Measurements from ENCODE around the gene POLR3E. TPM values are rescaled to one million over a fixed set of nuclear protein-coding genes. Genes with fewer than 3 reads are reported as not detected.

Gene POLR3E
- total RNA-seq, 2 donors from 2014 or later: 34.4 to 43.4 TPM

DNA sequence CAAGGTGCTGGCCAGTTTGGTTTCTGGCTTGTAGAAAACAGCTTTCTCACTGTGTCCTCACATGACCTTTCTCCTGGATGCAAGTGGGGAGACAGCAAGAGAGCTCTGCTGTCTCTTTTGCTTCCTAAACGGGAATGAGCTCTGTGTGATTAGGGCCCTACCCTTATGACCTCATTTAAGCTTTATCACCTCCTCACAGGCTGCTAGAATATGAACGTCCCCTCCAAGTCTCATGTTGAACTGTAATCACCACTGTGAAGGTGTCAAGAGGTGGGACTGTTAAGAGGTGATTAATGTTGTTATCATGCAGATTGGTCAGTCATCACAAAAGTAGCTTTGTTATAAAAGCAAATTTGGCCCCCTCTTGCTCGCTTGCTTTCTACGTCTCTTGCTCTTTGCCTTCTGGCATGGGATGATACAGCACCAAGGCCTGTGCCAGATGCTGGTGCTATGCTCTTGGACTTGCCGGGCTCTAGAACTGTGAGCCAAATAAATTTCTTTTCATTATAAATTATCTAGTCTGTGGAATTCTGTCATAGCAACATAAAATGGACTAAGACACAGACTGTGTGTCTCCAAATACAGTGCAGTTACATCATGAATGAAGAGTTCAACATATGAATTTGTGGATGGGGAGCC, 14.8 kb upstream of the POLR3E start:
- Histone ChIP-seq H3K36me3 (no peaks in the 10 kb centered on the region), H3K4me1 (no peaks in the 10 kb centered on the region), H3K9ac (ENCODE audit: low read depth in 2 of 2, low read length in 2 of 2) (no peak overlapping the region), H3K27ac (no peak overlapping the region), H3K9me3 (no peaks in the 10 kb centered on the region), H3K27me3 (no peaks in the 10 kb centered on the region), H3K4me3 (no peak overlapping the region)
- DNase-seq: no peak
- intact Hi-C loops (cut with DNase I): no loop called here
- TF ChIP-seq, protein P1, sequence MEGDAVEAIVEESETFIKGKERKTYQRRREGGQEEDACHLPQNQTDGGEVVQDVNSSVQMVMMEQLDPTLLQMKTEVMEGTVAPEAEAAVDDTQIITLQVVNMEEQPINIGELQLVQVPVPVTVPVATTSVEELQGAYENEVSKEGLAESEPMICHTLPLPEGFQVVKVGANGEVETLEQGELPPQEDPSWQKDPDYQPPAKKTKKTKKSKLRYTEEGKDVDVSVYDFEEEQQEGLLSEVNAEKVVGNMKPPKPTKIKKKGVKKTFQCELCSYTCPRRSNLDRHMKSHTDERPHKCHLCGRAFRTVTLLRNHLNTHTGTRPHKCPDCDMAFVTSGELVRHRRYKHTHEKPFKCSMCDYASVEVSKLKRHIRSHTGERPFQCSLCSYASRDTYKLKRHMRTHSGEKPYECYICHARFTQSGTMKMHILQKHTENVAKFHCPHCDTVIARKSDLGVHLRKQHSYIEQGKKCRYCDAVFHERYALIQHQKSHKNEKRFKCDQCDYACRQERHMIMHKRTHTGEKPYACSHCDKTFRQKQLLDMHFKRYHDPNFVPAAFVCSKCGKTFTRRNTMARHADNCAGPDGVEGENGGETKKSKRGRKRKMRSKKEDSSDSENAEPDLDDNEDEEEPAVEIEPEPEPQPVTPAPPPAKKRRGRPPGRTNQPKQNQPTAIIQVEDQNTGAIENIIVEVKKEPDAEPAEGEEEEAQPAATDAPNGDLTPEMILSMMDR (IDR thresholded peaks at IDR 0.05): no peak

DNA sequence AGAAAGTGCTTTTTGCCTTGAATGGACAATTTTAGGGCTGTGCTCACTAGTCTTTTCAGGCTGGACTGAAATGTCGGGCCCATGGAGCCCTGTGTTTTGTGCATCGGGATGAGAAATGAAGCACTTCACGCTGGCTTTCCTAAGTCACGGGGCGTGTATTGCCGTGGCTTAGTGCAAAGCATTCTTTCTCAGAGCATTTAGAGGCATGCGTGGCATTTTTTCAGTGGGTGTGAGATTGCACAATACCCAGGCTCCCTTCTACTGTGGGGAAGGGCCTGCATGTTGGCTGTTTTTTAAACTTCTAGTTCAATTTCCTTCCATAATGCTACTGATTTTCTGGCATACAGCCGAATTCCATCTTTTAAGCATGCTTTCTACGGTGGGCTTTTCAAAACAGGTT, 12.6 kb upstream of the POLR3E start:
- H3K4me1 ChIP-seq: no peaks in the 10 kb centered on the region
- no peaks in the 10 kb centered on the region for H3K9me3 ChIP-seq
- H3K27me3 ChIP-seq: no peaks in the 10 kb centered on the region
- H3K4me3 ChIP-seq: no peak overlapping the region
- H3K9ac ChIP-seq (ENCODE audit: low read depth in 2 of 2, low read length in 2 of 2): no peak overlapping the region
- H3K27ac ChIP-seq: no peak overlapping the region
- H3K36me3 ChIP-seq: no peaks in the 10 kb centered on the region
- intact Hi-C loops (cut with DNase I): no loop called here
- TF ChIP-seq, protein P1 (IDR thresholded peaks at IDR 0.05): no peak
- no peak for DNase-seq

DNA sequence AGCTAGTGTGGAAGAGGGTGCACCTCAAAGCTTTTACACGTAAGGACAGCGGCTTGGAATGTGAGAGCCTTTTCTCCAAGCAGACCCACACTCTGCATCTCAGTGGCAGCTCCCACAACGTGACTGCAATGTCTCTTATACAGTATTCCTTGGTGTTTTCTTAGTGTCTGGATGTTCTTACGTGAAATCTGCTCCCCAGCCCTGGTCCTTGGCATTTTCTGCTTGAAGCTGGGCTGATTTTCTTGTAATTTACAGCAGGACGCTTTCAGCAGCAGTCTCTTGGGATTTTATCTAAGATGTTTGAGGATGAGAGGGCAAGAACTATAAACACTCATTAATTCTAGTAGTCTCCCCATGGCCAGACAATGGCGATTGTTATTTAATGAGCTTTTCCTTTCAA, 12.1 kb upstream of the POLR3E start:
- no peak for DNase-seq
- Histone ChIP-seq H3K36me3 (no peaks in the 10 kb centered on the region), H3K9me3 (no peaks in the 10 kb centered on the region), H3K9ac (ENCODE audit: low read depth in 2 of 2, low read length in 2 of 2) (no peak overlapping the region), H3K4me3 (no peak overlapping the region), H3K27ac (no peak overlapping the region), H3K27me3 (no peaks in the 10 kb centered on the region), H3K4me1 (no peaks in the 10 kb centered on the region)
- TF ChIP-seq, protein P1 (IDR thresholded peaks at IDR 0.05): no peak
- intact Hi-C loops (cut with DNase I): no loop called here

DNA sequence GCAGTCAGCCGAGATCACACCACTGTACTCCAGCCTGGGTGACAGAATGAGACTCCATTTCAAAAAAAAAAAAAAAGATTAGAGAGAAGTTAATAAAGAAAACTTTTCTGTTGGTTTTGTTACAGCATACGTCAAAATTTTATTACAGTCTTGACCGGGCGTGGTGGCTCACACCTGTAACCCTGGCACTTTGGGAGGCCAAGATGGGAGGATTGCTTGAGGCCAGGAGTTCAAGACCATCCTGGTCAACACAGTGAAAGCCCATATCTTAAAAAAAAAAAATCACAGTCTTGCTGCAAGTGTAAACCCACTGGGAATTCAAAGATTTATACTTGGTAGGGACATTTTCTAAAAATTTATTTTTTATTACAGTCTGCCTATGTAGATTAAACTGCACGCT, 6.2 kb upstream of the POLR3E start:
- intact Hi-C loops (cut with DNase I): loop anchor here (10.0 kb wide), 1 partner anchor 286 kb away; the partner anchor contains the start of genes MOSMO and PDZD9
- TF ChIP-seq, protein P1 (IDR thresholded peaks at IDR 0.05): no peak
- no peak for DNase-seq
- H3K27ac ChIP-seq: no peak overlapping the region
- no peaks in the 10 kb centered on the region for H3K27me3 ChIP-seq
- H3K4me3 ChIP-seq: no peak overlapping the region
- no peaks in the 10 kb centered on the region for H3K36me3 ChIP-seq
- H3K9ac ChIP-seq (ENCODE audit: low read depth in 2 of 2, low read length in 2 of 2): no peak overlapping the region
- no peaks in the 10 kb centered on the region for H3K9me3 ChIP-seq
- no peaks in the 10 kb centered on the region for H3K4me1 ChIP-seq

DNA sequence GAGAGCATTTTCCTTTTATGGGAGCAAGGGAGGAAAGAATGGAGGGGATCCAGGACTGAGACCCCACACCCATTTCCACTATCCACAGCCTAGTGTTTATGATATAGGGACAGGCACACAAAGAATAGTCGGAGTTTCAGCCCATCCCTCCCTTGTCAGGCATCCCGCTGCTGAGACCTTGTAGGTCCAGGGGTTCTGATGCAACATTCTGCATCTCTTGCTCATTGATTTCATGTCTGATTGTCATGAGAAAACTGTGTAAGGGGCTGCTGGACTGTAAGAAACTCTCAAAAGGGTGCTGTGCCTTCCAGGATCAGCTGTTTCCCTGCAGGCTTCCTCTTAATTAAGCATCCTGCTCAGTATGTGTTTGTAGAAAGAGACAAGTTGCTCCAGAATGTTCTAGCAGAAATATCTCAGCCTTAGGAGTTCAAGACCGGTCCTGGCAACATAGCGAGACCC, 5.3 kb upstream of the POLR3E start:
- no peaks in the 10 kb centered on the region for H3K27me3 ChIP-seq
- H3K4me1 ChIP-seq: no peaks in the 10 kb centered on the region
- no peaks in the 10 kb centered on the region for H3K36me3 ChIP-seq
- H3K9ac ChIP-seq (ENCODE audit: low read depth in 2 of 2, low read length in 2 of 2): no peak overlapping the region
- intact Hi-C loops (cut with DNase I): loop anchor here (10.0 kb wide), 1 partner anchor 287 kb away; the partner anchor contains the start of genes MOSMO and PDZD9
- H3K4me3 ChIP-seq: no peak overlapping the region
- TF ChIP-seq, protein P1 (IDR thresholded peaks at IDR 0.05): no peak
- H3K27ac ChIP-seq: no peak overlapping the region
- no peaks in the 10 kb centered on the region for H3K9me3 ChIP-seq
- DNase-seq: no peak
